C4-2B (cell line): Measurements from ENCODE around the gene OR2A2.

ENCODE experiments used
- H3K27ac ChIP-seq: fragments of 450-650 bp; 2 replicates; pipeline ENCODE4 v1.5.1; 2017
- CTCF ChIP-seq: fragments of 450-650 bp; conservative IDR thresholded peaks from 2 replicates; pipeline ENCODE4 v1.5.1; 2017; ENCODE audit warnings: mild to moderate bottlenecking
- ZFX ChIP-seq: fragments of 450-650 bp; IDR thresholded peaks from 2 replicates; pipeline ENCODE4 v1.6.1; 2017

The OR2A2 gene

GRCh38 chr7:144109283-144109682, at the start of gene OR2A2:
OR2A2 (plus strand) TSS chr7:144109583; CDS start chr7:144109583, 0 bp downstream.
- H3K27ac ChIP-seq = no peak within 1 kb of the TSS
- TF ChIP-seq ZFX = no peak

- no peak overlapping the region for H3K27ac ChIP-seq
- peak; percentile 70 for TF ChIP-seq CTCF
- no peak for TF ChIP-seq ZFX
Observed at GRCh38 chr7:144063710-144064109, 45.7 kb upstream of the OR2A2 start.

GRCh38 chr7:144069511-144069910, 39.9 kb upstream of the OR2A2 start, which contains the start of gene OR2A25:
OR2A25 (plus strand) TSS chr7:144069811; CDS start chr7:144074220, 4,409 bp downstream.
- TF ChIP-seq ZFX = no peak
- TF ChIP-seq CTCF = no peak
- no peak within 1 kb of the TSS for H3K27ac ChIP-seq

- TF ChIP-seq CTCF = no peak
- no peak for TF ChIP-seq ZFX
- no peak overlapping the region for H3K27ac ChIP-seq
Observed at GRCh38 chr7:144069953-144070352, 39.4 kb upstream of the OR2A2 start.

- peak; percentile 39 for TF ChIP-seq CTCF
- no peak for TF ChIP-seq ZFX
- H3K27ac ChIP-seq = no peak overlapping the region
Observed at GRCh38 chr7:144074374-144074773, 35.0 kb upstream of the OR2A2 start.

GRCh38 chr7:144085978-144086377, 23.4 kb upstream of the OR2A2 start, which contains the start of gene OR2A12:
OR2A12 (plus strand) TSS chr7:144086278; CDS start chr7:144095108, 8,830 bp downstream.
- no peak for TF ChIP-seq CTCF
- no peak for TF ChIP-seq ZFX
- H3K27ac ChIP-seq = no peak within 1 kb of the TSS

GRCh38 chr7:144086730-144087129, 22.7 kb upstream of the OR2A2 start:
- no peak overlapping the region for H3K27ac ChIP-seq
- no peak for TF ChIP-seq CTCF
- TF ChIP-seq ZFX = no peak

- no peak for TF ChIP-seq ZFX
- no peak overlapping the region for H3K27ac ChIP-seq
Observed at GRCh38 chr7:144087230-144087629, 22.2 kb upstream of the OR2A2 start.
